Gastrocnemius medialis (tissue), 4 donors: Measurements from ENCODE around the gene RNF6. TPM values are rescaled to one million over a fixed set of nuclear protein-coding genes. Genes with fewer than 3 reads are reported as not detected.

Experiments used
- ATAC-seq, 2 donors: fragments of 150-250 bp; one replicate each; pipeline ENCODE4 v1.9.1; 2016
- DNase-seq, 2 donors: peaks; one replicate each; pipeline ENCODE4 v3.0.0-alpha.2; 2019
- H3K27ac ChIP-seq, 4 donors: fragments of 200-600 bp; sonication (generic); 1 replicate in 1 of 4; 2 replicates in 3 of 4; pipeline ENCODE4 v1.5.1; 2016 to 2018; ENCODE audit warnings: mild to moderate bottlenecking in 2 of 4, moderate library complexity in 1 of 4
- H3K27me3 ChIP-seq, 3 donors: fragments of 200-600 bp; sonication (generic) in 2 of 3; 1 replicate in 1 of 3; 2 replicates in 2 of 3; pipeline versions ENCODE4 v1.5.1 to v1.6.0; 2016 to 2019; ENCODE audit warnings: mild to moderate bottlenecking in 1 of 3, moderate library complexity in 1 of 3
- H3K36me3 ChIP-seq, 2 donors: fragments of 200-600 bp; sonication (generic) in 1 of 2; one replicate each; pipeline ENCODE4 v1.5.1; 2017 to 2018
- H3K4me1 ChIP-seq, 2 donors: fragments of 200-600 bp; sonication (generic) in 1 of 2; one replicate each; pipeline ENCODE4 v1.5.1; 2016 to 2017; ENCODE audit warnings: mild to moderate bottlenecking in 2 of 2
- H3K4me3 ChIP-seq, 4 donors: fragments of 200-600 bp; sonication (generic) in 3 of 4; 1 replicate in 1 of 4; 2 replicates in 3 of 4; pipeline ENCODE4 v1.5.1; 2016 to 2019; ENCODE audit warnings: mild to moderate bottlenecking in 2 of 4
- H3K9me3 ChIP-seq, 3 donors: fragments of 200-600 bp; sonication (generic) in 2 of 3; 1 replicate in 1 of 3; 2 replicates in 2 of 3; pipeline ENCODE4 v1.5.1; 2016 to 2019
- CTCF ChIP-seq, 5 experiments: fragments of 450-650 bp in 3 of 5; fragments of 200-600 bp in 2 of 5; sonication (generic) in 2 of 5; IDR thresholded peaks in 4 of 5; conservative IDR thresholded peaks in 1 of 5; 1 replicate in 4 of 5; 2 replicates in 1 of 5; pipeline ENCODE4 v1.5.1; 2016 to 2019; ENCODE audit warnings: antibody characterized with exemption in 5 of 5, mild to moderate bottlenecking in 3 of 5, moderate library complexity in 3 of 5
- POLR2A ChIP-seq, 2 donors: fragments of 450-650 bp; IDR thresholded peaks; one replicate each; pipeline ENCODE4 v1.6.1; 2017; ENCODE audit warnings: antibody characterized with exemption in 2 of 2, mild to moderate bottlenecking in 2 of 2, moderate library complexity in 2 of 2
- in situ Hi-C, 4 donors: fragments of 200-750 bp; cut with MboI; loops; one replicate each; pipeline versions ENCODE4 v1.15.0 to v1.8.0; 2017; ENCODE audit warnings: low sequenced_read_pairs in 4 of 4
- intact Hi-C: fragments of 100-400 bp; cut with DNase I; formaldehyde crosslinking; loops from one replicate; pipeline ENCODE4 v1.15.1; 2023; ENCODE audit warnings: low total_unique reads
- total RNA-seq, 4 donors: library from RNA; depleted of rRNA; stranded (reverse); fragments of >200 nt; gene quantifications; one replicate each; pipeline versions ENCODE4 v1.1.0 to v1.2.3, GENCODE V29; 2016

The RNF6 gene
- total RNA-seq, 4 donors from 2014 or later: 28.6 to 36.1 (median 32.2) TPM

GRCh38 chr13:26163812-26164211, 58.3 kb downstream of the RNF6 start:
- in situ Hi-C loops: loop anchor here in 1 of 4 donors (25.0 kb wide), 1 partner anchor 773 kb away; no protein-coding TSS in a partner anchor
- H3K27me3 ChIP-seq: no peaks in the 10 kb centered on the region
- no peaks in the 10 kb centered on the region for H3K4me1 ChIP-seq
- no peaks in the 10 kb centered on the region for H3K36me3 ChIP-seq
- intact Hi-C loops: no loop called here
- no peaks in the 10 kb centered on the region for H3K9me3 ChIP-seq
- ATAC-seq (no peak), DNase-seq (no peak)
- no peak for TF ChIP-seq CTCF (IDR thresholded peaks at IDR 0.05 in 4 of 5, conservative IDR thresholded peaks at IDR 0.05 in 1 of 5)
- TF ChIP-seq POLR2A (IDR thresholded peaks at IDR 0.05): no peak
- no peak overlapping the region for H3K27ac ChIP-seq
- H3K4me3 ChIP-seq: no peak overlapping the region

Other genes with a start within 250 kb of the RNF6 start
- gene SHISA2, start 170.3 kb downstream of the RNF6 start, total RNA-seq: 10 to 100 TPM in 1 of 4 donors, 1 to 10 TPM in 3; 2.8 to 19.3 (median 3.2) TPM
- 10 to 100 TPM in 3 of 4 donors, 1 to 10 TPM in 1; 9.4 to 11.0 (median 10.3) TPM for gene CDK8, start 31.8 kb upstream of the RNF6 start, total RNA-seq